Measurements from ENCODE around the gene LARP4. TPM values are rescaled to one million over a fixed set of nuclear protein-coding genes. Genes with fewer than 3 reads are reported as not detected.

The LARP4 gene
- polyA plus RNA-seq, 1 donor: 23.3 TPM

DNA sequence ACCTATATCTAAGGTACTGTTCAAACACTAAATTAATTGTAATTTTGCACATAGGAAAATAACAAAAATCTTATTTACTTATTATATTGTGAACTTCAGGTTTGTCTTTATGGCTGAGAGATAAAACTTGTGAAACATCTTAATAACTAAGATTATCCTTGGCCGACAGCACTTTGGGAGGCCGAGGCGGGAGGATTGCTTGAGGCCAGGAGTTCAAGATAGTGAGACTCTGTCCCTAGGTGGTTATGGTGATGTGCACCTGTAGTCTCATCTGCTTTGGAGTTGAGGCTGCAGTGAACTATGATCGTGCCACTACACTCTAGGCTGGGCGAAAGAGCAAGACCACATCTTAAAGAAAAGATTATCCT lies 126.7 kb downstream of the LARP4 start:
- DNase-seq: no peak

DNA sequence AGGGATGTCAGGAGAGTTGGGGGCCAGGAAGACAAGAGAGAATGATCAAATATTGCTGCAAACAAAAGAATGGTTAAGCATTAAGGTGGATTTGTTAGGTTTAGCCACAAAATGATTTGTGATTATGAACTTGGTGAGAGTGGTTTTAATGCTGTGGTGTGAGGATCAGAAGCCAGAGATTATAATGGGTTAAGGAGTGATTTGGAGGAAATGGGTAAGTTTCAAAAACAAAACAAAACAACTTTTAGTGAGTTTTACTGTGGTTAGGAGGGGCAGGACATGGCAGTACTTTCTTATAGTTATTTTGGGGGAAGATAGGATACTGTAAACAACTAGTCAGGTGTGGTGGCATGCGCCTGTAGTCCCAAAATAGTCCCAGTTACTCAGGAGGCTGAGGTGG lies 128.1 kb downstream of the LARP4 start:
- no peak for DNase-seq

DNA sequence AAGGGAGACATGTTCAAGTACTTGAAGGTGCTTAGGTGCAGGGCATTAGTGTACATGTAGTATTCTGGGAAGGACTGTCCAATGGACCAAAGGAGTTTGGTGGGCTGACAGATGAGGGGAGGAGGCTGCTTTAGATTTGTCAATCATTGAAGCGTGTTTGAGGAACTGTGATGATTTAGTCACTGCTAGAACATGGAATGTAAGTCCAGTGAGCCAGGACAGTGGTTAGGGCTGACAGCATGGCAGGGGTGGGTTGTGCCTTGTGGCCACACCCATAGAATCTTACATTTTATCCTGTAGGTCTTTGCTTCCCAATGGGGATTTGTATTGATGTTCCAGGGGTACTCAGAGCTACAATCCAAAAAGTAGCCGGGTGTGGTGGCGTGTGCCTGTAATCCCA lies 128.7 kb downstream of the LARP4 start:
- DNase-seq: no peak

Other genes starting within 250 kb of the LARP4 start
- 49.0 TPM for gene CERS5, start 233.5 kb upstream of the LARP4 start, polyA plus RNA-seq (ENCODE audit: insufficient read length)
- 123 TPM for gene LIMA1, start 117.4 kb upstream of the LARP4 start, polyA plus RNA-seq (ENCODE audit: insufficient read length)
- 0.70 TPM for gene FAM186A, start 4.3 kb upstream of the LARP4 start, polyA plus RNA-seq (ENCODE audit: insufficient read length)
- gene DIP2B, start 104.1 kb downstream of the LARP4 start, polyA plus RNA-seq (ENCODE audit: insufficient read length): 19.7 TPM

Measured in hindlimb muscle (tissue), 1 donor.